Measurements from ENCODE around the gene AGPAT1. TPM values are rescaled to one million over a fixed set of nuclear protein-coding genes. Genes with fewer than 3 reads are reported as not detected.

Gene AGPAT1
- total RNA-seq, 4 donors from 2014 or later, result 32.0 to 58.7 (median 42.0) TPM

DNA sequence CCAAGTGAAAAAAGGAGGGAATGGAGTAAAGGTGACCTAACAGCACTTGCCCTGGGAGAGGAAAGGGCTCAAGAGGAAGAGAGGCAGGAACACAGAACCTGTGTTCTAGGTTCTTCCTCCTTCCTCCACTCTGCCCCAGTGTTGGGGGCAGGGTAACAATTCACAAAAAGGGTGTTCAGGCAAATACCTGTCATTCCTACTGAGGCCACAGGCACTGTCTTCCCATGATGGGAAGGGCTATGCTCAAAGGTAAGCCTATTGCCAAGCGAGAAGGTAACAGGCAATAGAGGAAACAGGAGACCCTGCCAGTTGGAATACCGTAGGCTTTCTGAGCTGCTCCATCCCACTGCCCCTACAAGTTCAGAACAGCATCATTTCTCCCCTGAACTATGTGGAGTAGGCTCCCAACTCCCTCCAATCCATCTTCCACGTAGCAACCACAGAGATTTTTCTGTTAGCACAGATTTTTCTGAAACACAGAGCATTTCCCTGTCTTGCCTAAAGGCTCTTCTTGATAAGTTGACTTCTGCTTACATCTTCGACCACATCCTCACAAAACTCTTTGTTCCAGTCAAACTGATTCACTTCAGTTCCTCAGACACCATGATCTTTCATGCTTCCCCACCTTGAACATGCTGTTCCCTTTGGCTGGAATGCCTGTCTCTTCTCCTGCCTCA is 2.7 kb downstream of the AGPAT1 start:
- H3K4me1 ChIP-seq, result peaks cover 21 to 22% of the 10 kb centered on the region in 2 donors
- peaks cover 0 to 24% of the 10 kb centered on the region in 2 donors for H3K36me3 ChIP-seq
- DNase-seq (no peak), ATAC-seq (no peak)
- no peak overlapping the region for H3K4me3 ChIP-seq
- no peaks in the 10 kb centered on the region for H3K9me3 ChIP-seq
- no peaks in the 10 kb centered on the region for H3K27me3 ChIP-seq
- in situ Hi-C loops (cut with MboI; ENCODE audit: low sequenced_read_pairs in 4 of 4) (no loop called here), intact Hi-C loops (cut with DNase I; ENCODE audit: low total_unique reads) (loop anchor here (10.0 kb wide), 3 partner anchors 198 to 1142 kb away; partner anchors contain the start of genes B3GALT4, DXO, RPS18 and TAPBP)
- H3K27ac ChIP-seq, result no peak overlapping the region
- no peak for TF ChIP-seq POLR2A (IDR thresholded peaks at IDR 0.05)
- TF ChIP-seq, protein P1, sequence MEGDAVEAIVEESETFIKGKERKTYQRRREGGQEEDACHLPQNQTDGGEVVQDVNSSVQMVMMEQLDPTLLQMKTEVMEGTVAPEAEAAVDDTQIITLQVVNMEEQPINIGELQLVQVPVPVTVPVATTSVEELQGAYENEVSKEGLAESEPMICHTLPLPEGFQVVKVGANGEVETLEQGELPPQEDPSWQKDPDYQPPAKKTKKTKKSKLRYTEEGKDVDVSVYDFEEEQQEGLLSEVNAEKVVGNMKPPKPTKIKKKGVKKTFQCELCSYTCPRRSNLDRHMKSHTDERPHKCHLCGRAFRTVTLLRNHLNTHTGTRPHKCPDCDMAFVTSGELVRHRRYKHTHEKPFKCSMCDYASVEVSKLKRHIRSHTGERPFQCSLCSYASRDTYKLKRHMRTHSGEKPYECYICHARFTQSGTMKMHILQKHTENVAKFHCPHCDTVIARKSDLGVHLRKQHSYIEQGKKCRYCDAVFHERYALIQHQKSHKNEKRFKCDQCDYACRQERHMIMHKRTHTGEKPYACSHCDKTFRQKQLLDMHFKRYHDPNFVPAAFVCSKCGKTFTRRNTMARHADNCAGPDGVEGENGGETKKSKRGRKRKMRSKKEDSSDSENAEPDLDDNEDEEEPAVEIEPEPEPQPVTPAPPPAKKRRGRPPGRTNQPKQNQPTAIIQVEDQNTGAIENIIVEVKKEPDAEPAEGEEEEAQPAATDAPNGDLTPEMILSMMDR (IDR thresholded peaks at IDR 0.05 in 4 of 5, conservative IDR thresholded peaks at IDR 0.05 in 1 of 5), result no peak

DNA sequence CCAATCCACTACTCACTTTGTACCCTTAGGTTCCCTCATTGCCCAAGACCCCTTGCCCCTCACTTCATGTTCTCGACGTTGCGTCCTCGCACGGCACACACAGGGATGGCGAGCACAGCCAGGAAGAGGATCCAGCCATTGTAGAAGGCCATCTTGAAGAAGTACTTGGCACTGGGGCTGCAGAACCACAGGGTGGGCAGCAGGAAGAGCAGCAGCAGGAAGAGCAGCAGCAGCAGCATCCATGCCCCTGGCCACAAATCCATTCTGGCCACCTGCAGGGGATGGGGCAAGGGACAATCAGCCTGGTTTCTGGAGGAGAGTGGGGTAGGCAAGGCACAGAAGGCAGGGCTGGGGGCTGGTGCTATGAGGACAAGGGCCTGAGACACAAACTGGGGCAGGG is 4.7 kb downstream of the AGPAT1 start:
- DNase-seq (no peak), ATAC-seq (no peak)
- intact Hi-C loops (cut with DNase I; ENCODE audit: low total_unique reads), result loop anchor here (10.0 kb wide), 3 partner anchors 196 to 1144 kb away; partner anchors contain the start of genes B3GALT4, DXO, RPS18 and TAPBP
- in situ Hi-C loops (cut with MboI; ENCODE audit: low sequenced_read_pairs in 4 of 4), result no loop called here
- Histone ChIP-seq H3K4me1 (peaks cover 10 to 14% of the 10 kb centered on the region in 2 donors), H3K36me3 (peaks cover 0 to 41% of the 10 kb centered on the region in 2 donors), H3K4me3 (no peak overlapping the region), H3K9me3 (no peaks in the 10 kb centered on the region), H3K27me3 (no peaks in the 10 kb centered on the region), H3K27ac (no peak overlapping the region)
- TF ChIP-seq, protein P1 (IDR thresholded peaks at IDR 0.05 in 4 of 5, conservative IDR thresholded peaks at IDR 0.05 in 1 of 5), result no peak
- TF ChIP-seq POLR2A (IDR thresholded peaks at IDR 0.05), result no peak

DNA sequence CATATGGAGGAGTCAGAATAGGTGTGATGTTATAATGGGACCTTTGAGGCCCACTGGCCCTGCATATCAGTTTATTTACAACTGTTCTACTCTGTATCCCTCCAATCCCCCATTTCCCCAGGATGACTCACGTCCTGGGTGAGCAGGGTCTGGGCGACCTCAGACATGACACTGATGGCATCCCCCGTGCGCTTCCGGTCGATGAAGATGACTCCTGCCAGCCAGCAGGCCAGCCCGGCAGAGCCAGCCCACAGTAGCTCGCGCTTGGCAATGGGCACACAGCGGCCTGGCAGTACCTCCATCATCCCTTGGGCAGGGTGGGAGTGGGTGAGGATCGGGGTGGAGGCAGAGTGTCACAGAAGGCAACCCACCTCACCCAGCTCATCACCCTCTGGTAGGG is 5.6 kb downstream of the AGPAT1 start:
- intact Hi-C loops (cut with DNase I; ENCODE audit: low total_unique reads) (loop anchor here (10.0 kb wide), 3 partner anchors 195 to 1145 kb away; partner anchors contain the start of genes B3GALT4, DXO, RPS18 and TAPBP), in situ Hi-C loops (cut with MboI; ENCODE audit: low sequenced_read_pairs in 4 of 4) (no loop called here)
- no peak overlapping the region for H3K4me3 ChIP-seq
- TF ChIP-seq, protein P1 (IDR thresholded peaks at IDR 0.05 in 4 of 5, conservative IDR thresholded peaks at IDR 0.05 in 1 of 5), result no peak
- no peak for TF ChIP-seq POLR2A (IDR thresholded peaks at IDR 0.05)
- H3K27me3 ChIP-seq, result no peaks in the 10 kb centered on the region
- H3K36me3 ChIP-seq, result peaks cover 0 to 42% of the 10 kb centered on the region in 2 donors
- no peak for ATAC-seq
- H3K9me3 ChIP-seq, result no peaks in the 10 kb centered on the region
- DNase-seq, result no peak
- peaks cover 8 to 9% of the 10 kb centered on the region in 2 donors for H3K4me1 ChIP-seq
- H3K27ac ChIP-seq, result no peak overlapping the region

DNA sequence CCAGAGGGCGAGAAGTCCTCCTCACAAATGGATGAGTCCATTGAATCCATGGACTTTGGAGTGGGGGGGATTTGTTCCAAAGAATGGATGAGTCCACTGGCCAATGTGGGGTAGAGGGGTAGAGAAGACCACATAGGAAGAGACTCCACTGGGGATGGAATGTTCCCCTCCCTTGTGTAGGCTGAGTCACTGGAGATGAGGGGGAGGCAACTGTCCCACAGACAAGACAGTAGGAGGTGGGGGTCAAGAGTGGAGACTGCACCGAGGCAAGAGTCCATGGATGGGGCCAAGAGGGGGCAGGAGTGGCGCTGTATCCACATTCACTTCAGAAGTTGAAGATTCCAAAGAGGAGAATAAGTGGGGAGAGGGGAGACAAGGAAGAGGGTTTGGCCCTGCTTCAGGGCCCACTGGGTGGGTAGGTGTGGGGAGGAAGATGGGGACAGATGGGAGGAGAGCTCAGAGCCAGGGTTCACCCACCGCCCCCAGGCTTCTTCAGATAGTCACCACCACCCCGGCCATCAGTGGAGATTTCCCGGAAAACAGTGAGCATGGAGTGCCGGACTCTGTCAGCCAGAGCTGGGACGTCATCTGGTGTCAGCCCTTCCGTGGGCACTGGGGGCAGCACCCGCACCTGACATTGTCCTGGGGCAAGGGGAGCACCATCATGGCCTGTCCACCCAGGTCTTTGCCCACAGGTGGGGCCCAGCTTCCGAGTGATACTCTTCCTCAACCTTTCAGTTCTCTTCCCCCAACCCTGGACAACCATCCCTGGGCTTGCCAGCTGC is 6.9 kb downstream of the AGPAT1 start:
- H3K9me3 ChIP-seq, result no peaks in the 10 kb centered on the region
- intact Hi-C loops (cut with DNase I; ENCODE audit: low total_unique reads), result no loop called here
- no peaks in the 10 kb centered on the region for H3K27me3 ChIP-seq
- TF ChIP-seq, protein P1 (IDR thresholded peaks at IDR 0.05 in 4 of 5, conservative IDR thresholded peaks at IDR 0.05 in 1 of 5), result no peak
- TF ChIP-seq POLR2A (IDR thresholded peaks at IDR 0.05), result no peak
- H3K27ac ChIP-seq, result no peak overlapping the region
- peaks cover 0 to 42% of the 10 kb centered on the region in 2 donors for H3K36me3 ChIP-seq
- no peak for ATAC-seq
- DNase-seq, result no peak
- no peak overlapping the region for H3K4me3 ChIP-seq
- in situ Hi-C loops (cut with MboI; ENCODE audit: low sequenced_read_pairs in 4 of 4), result no loop called here
- no peaks in the 10 kb centered on the region for H3K4me1 ChIP-seq
